Pancreas (tissue), 10 donors: ENCODE data around the gene OR10G4. TPM values are rescaled to one million over a fixed set of nuclear protein-coding genes. Genes with fewer than 3 reads are reported as not detected.

ENCODE experiments used
- ATAC-seq, 4 donors: fragments of 200-7000 bp; cut with Tn5 transposase; one replicate each; pipeline versions ENCODE4 v1.8.0 to v1.9.1; 2020; ENCODE audit warnings: mild to moderate bottlenecking in 4 of 4, moderate library complexity in 4 of 4
- DNase-seq, 6 donors: peaks; one replicate each; pipeline ENCODE4 v3.0.0-alpha.2; 2020
- FAIRE-seq: peaks from 2 replicates; lab custom pipeline; 2012; peaks lifted over from hg19 to GRCh38; lab: Jason Lieb, UNC
- H3K27ac ChIP-seq, 4 donors: fragments of 200-600 bp; sonication (generic); 1 replicate in 3 of 4; 2 replicates in 1 of 4; pipeline versions ENCODE4 v1.5.0 to v1.8.0; 2020
- H3K27me3 ChIP-seq, 4 donors: fragments of 200-600 bp; one replicate each; pipeline ENCODE4 v1.8.0; 2021
- H3K36me3 ChIP-seq, 3 donors: fragments of 200-600 bp; sonication (generic) in 1 of 3; one replicate each; pipeline versions ENCODE4 v1.5.0 to v1.8.0; 2020 to 2021
- H3K4me1 ChIP-seq, 3 donors: fragments of 200-600 bp; one replicate each; pipeline ENCODE4 v1.8.0; 2021
- H3K4me3 ChIP-seq, 4 donors: fragments of 200-600 bp; sonication (generic) in 2 of 4; one replicate each; pipeline versions ENCODE4 v1.5.0 to v1.8.0; 2020 to 2021
- H3K9me3 ChIP-seq, 4 donors: fragments of 200-600 bp; one replicate each; pipeline ENCODE4 v1.8.0; 2021
- CTCF ChIP-seq, 4 donors: fragments of 200-600 bp; sonication (generic) in 3 of 4; IDR thresholded peaks; one replicate each; pipeline versions ENCODE4 v1.5.0 to v1.8.0; 2021; ENCODE audit warnings: antibody characterized with exemption in 4 of 4
- WGBS, 2 donors: extraction: QIAGEN DNeasy Blood & Tissue Kit; methylation state at CpG; one replicate each; pipeline ENCODE4 v1.1.7; 2013; 5-methylcytosine and 5-hydroxymethylcytosine counted together
- intact Hi-C, 3 donors: fragments of 100-400 bp; cut with DNase I; formaldehyde crosslinking; loops; one replicate each; pipeline versions ENCODE4 v1.11.1 to v1.14.2; 2022
- polyA plus RNA-seq, 2 donors: library from polyadenylated mRNA; stranded (reverse); fragments of 200-250 nt; gene quantifications; one replicate each; pipeline ENCODE4 v1.2.3, GENCODE V29; 2013
- total RNA-seq, 6 donors: library from RNA; stranded (reverse); fragmentation: NEBNext Ultra II Directional in 4 of 6; extraction: Animal tissue kit (Norgen Biotek cat#: 25700) in 4 of 6; gene quantifications; one replicate each; pipeline versions ENCODE4 v1.2.1 to v1.2.4, GENCODE V29; 2021 to 2023
- donor health status: healthy with polysubstance abuse.
- donor health status: DM: no; HTN: no; CAD: no; lungs with moderate emphysema.
- donor health status: DM: no; HTN: no; CAD: no.
- donor health status: control.
- donor health status: control.
- donor health status: Bipolar disorder and iron deficiency.
- donor health status: DM: yes; HTN: yes; CAD: no.
- donor health status: DM: no; HTN: no; CAD: no.
- donor health status: DM: no; HTN: no; CAD: no.
- donor health status: DM: yes; HTN: yes; CAD: no.

The OR10G4 gene
- total RNA-seq (under 1 TPM; 0.09 to 0.83 (median 0.42) TPM), polyA plus RNA-seq (under 1 TPM; 0.07 to 0.19 TPM)

DNA sequence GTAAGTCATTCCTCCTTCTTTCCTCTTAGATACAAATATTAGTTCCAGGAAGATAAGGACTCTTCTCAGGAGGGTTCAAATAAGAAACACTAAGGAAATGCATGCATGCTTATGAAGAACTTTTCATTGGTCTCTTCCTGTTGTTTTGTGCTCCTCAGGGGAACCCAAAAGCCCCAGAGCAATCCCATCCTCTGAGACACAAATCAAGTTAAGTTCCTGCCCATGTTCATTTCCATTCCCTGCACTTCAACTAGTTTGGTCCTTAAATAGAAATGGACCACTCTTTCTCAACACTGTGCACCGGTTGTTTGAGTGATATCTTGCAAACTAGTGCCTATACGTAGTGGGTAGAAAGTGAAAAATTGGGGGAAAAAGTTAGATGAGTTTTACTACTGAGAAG is at the start of gene OR10G4:
TSS of gene OR10G4 (plus strand) at position 301 of the 400 bp plus-strand sequence. CDS start 2,578 bp downstream, outside the sequence.
- no peak for TF ChIP-seq CTCF (IDR thresholded peaks at IDR 0.05)
- Histone ChIP-seq H3K9me3 (no peaks in the 10 kb centered on the region), H3K4me1 (no peaks in the 10 kb centered on the region), H3K27me3 (no peaks in the 10 kb centered on the region), H3K27ac (no peak within 1 kb of the TSS), H3K36me3 (no peaks in the 10 kb centered on the region), H3K4me3 (no peak within 1 kb of the TSS)
- FAIRE-seq (no peak), DNase-seq (no peak), ATAC-seq (no peak)
- 88 to 94% methylated on average over 2 of the region's 2 CpGs for WGBS, 2 donors
- intact Hi-C loops = no loop called here

- Histone ChIP-seq H3K36me3 (no peaks in the 10 kb centered on the region), H3K27me3 (no peaks in the 10 kb centered on the region), H3K4me3 (no peak overlapping the region), H3K4me1 (no peaks in the 10 kb centered on the region), H3K27ac (no peak overlapping the region), H3K9me3 (no peaks in the 10 kb centered on the region)
- no peak for FAIRE-seq
- DNase-seq = no peak
- 88 to 89% methylated on average over 1 of the region's 1 CpG for WGBS, 2 donors
- ATAC-seq = no peak
- no peak for TF ChIP-seq CTCF (IDR thresholded peaks at IDR 0.05)
- intact Hi-C loops = no loop called here
These were observed 39.0 kb upstream of the OR10G4 start for GRCh38 chr11:123973816-123974215.

DNA sequence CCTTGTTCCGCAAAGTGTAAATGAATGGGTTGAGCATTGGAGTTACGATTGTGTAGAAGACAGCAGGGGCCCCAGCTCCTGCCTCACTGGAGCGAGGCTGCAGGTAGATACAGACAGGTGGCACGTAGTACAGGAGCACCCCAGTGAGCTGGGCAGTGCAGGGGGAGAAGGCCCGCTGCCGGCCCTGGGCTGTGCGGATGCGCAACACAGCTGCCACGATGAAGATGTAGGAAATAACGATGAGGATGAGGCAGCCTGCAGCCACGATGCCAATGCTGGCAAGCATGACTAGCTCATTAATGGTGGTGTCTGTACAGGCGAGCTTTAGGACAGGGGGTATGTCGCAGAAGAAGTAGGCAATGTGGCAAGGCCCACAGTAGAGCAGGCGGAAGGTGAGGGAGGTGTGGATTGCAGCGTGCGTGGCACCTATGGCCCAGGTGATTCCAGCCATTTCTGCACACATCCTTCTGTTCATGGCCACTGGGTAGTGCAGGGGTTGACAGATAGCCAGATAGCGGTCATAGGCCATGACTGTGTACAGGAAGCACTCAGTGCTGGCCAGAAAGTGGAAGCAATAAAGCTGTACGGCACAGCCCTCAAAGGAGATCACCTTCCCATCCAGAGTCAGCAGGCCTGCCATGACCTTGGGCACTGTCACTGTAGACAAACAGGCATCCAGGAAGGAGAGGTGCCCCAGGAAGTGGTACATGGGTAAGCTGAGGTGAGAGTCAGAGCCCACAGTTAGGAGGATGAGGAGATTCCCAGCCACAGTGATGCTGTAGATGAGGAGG is 35.8 kb upstream of the OR10G4 start:
- WGBS, 2 donors = 94 to 97% methylated on average over 18 of the region's 18 CpGs
- no peaks in the 10 kb centered on the region for H3K36me3 ChIP-seq
- TF ChIP-seq CTCF (IDR thresholded peaks at IDR 0.05) = no peak

DNA sequence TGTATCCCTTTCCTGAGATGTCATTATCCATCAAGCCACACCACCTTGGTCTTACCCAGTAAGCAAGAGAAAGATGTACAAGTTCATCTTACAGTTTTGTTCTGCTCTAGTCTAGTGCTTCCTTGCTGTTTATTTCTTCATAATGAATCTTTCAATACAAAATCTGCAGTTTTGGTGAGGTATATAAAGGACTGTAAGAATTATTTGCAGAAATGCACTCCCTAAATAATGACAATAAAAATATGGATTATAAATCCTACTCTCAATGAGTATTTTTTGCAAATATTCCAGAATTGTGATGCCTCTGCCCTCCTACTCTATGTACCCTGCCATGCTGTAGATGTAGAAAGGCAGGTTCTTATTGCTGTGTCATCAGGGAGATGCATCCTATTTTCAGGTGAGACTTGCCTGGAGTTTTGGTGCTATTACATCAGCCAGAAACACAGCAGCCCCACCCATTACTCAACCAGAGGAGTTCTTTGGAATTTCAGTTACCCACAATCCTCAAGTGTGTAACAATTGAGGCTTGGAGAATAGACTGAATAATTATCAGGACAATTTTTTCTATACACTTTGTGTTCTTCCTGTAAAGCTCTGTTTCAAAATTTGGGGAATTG is 35.0 kb upstream of the OR10G4 start, which contains the start of gene OR10S1:
TSS of gene OR10S1 (minus strand) at position 51 of the 617 bp plus-strand sequence. CDS start 117 bp downstream, outside the sequence.
- intact Hi-C loops = no loop called here
- ATAC-seq = no peak
- DNase-seq = no peak
- no peaks in the 10 kb centered on the region for H3K27me3 ChIP-seq
- H3K4me3 ChIP-seq = no peak within 1 kb of the TSS
- no peaks in the 10 kb centered on the region for H3K36me3 ChIP-seq
- H3K4me1 ChIP-seq = no peaks in the 10 kb centered on the region
- no peak for TF ChIP-seq CTCF (IDR thresholded peaks at IDR 0.05)
- no peaks in the 10 kb centered on the region for H3K9me3 ChIP-seq
- H3K27ac ChIP-seq = no peak within 1 kb of the TSS
- no peak for FAIRE-seq

More for the DNA sequence above, 35.8 kb upstream of the OR10G4 start:
- DNase-seq (peak in 1 of 6 donors; percentile 22), FAIRE-seq (no peak), ATAC-seq (no peak)
- H3K4me3 ChIP-seq = no peak overlapping the region
- H3K4me1 ChIP-seq = no peaks in the 10 kb centered on the region
- no peaks in the 10 kb centered on the region for H3K9me3 ChIP-seq
- no peaks in the 10 kb centered on the region for H3K27me3 ChIP-seq
- intact Hi-C loops = no loop called here
- no peak overlapping the region for H3K27ac ChIP-seq
